Midbrain (tissue), 1 donor: ENCODE data around the gene FBXW5.
A peak's percentile ranks its signal among the peaks of the same experiment; 100 is the strongest.

ENCODE experiments used
- DNase-seq: peaks from one replicate; lab custom pipeline; 2025; lab: John Stamatoyannopoulos, UW

FBXW5 gene

DNA sequence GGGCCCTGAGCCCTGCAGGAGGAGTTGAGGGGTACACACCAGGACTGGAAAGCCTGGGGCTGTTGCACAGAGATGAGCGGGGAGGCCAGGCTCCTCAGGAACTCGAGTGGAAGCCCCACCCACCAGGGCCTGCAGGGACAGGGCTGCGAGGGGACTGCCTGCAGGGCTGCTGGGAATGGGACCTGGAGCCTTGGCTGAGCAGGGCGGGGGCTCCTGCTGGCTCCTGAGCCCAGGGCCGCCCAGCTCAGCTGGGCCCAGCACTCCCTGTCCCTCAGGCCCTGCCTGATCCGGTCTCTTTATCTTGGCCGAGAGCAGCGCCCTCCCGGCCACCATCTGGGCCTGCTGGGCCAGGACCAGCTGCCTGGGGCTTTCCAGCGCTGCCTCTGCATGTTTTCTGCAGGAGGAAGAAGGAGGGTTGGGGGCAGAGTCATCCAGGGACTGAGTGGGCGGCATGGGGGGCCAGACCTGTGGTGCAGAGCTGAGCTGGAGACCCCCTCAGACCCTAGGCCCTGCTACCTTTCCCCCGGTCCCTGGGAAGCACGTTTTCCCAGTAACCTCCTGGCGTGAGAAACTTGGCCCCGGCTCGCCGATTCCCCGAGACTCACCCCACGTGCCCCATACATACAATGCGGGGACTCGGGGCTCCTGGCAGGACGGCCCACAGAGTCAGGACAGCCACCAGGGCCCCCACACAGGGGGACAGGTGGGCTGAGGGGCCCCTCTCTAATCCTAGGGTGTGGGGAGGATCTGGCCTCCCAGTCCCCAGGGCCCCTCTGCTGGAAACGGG is 16.9 kb upstream of the FBXW5 start:
- peak; percentile 32 for DNase-seq

DNA sequence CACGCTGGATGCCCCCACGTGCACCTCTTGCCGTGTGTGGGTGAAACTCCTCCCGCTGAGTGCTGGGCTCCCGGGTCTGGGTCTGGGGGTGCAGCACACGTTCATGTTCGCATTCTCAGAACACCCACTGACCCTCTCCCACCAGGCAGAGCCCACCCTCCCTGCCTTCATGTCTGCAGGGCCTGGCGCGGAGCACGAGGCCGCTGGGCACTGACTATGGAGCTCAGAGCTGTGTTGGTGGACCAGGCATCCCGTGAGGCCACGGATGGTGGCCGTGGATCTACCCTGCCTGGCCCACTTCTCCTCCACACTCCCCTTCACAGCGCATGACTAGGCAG is 16.4 kb upstream of the FBXW5 start:
- DNase-seq: no peak

DNA sequence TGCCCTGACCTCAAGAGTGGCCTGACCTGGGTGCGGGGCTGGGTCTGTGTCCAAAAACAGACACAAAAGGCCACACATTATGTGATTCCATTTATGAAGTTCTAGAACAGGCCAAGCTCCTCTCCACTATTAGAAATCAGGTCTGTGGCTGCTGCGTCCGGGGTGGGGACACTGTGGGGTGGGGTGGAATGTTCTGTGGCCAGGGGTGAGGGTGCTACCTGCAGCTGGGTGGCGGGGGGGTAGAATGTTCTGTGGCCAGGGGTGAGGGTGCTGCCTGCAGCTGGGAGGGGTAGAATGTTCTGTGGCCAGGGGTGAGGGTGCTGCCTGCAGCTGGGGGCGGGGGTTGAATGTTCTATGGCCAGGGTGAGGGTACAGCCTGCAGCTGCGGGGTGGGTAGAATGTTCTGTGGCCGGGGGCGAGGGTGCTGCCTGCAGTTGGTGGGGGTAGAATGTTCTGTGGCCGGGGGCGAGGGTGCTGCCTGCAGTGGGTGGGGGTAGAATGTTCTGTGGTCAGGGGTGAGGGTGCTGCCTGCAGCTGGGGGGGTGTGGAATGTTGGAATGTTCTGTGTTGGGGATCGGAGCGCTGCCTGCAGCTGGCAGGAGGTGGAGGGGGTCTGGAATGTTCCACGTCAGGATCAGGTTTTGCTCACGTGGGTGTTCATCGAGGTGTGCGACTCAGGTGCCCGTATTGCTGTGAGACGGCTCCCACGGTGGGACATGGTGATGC is 15.8 kb upstream of the FBXW5 start:
- DNase-seq: no peak

DNA sequence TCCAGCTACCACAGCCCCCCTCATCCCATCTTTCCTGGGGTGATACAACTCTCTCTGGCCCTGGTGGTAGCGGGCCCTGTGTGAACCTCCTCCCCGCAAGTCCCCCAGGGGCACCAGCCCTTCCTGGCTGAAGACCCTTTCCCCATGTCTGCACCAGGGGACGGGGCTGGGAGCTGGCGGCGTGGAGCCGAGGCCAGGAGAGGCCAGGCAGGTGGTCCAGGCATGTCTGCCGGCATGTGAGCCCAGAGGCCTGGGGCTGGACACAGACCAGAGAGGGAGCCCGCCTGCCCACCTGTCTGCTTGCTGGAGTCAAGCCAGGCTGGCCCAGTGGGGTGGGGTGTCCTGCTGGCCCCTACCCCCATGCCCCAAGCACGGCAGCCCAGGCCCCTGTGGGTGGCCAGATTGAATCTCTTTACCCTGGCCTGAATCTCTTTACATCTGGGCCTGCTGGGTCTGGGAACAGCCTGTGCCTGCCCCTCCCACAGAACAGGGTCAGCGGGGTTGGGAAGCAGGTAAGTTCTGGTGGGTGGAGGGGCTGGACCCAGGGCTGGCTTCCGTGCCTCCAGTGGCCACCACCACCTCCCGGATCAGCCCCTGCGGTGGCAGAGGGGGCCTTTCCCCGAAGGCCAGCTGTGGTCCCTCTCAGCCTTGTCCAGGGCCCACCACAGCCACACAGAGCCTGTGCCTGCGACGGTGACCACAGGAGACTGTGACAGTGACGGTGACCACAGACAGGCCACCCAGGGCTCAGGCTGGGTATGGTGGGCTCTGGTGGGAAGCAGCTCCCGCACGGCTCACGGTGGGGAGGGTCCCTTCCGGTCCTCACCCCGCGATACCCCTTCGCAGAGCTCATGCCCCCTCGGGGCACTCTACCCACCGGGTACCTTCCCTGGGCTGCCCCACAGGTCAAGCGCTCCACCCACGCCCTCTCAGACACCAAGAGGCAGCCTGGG is 14.6 kb upstream of the FBXW5 start:
- DNase-seq: no peak

DNA sequence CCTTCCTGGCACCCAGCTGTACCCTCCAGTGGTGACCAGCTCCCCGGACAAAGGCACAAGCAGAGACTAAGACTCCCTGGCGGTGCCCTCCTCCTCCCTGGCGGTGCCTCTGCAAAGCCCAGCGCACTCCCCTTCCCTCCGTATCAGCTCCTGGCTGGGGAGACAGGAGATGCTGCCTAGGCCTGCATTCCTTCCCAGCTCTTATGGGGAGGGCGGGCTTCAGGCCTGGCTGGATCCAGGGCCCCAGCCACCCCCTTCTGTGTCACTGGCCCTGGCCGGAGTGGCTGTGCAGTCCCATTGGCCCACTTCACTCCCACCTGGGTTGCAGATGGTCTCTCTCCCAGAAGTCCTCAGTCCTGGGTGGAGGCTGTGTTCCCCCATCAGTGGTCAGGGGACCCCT is 13.9 kb upstream of the FBXW5 start:
- DNase-seq: no peak

DNA sequence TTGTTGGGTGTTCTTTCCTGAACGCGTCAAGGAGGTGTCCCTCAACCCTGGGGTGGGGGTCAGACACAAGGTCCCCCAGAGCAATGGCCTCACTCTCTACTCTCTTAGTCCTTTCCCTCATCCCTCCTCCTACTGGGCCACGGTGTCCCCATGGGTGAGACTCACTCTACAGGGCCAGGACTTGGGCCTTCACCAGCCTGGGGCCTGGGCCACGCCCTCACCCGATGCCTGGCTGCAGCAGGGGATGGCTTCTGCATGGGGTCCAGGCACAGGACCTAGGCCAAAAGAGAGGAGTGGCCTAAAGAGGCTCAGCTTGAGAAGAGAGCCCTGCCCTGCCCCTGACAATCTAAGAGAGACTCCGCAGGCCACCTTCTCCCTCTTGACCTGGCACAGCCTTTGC is 13.4 kb upstream of the FBXW5 start:
- DNase-seq: no peak

DNA sequence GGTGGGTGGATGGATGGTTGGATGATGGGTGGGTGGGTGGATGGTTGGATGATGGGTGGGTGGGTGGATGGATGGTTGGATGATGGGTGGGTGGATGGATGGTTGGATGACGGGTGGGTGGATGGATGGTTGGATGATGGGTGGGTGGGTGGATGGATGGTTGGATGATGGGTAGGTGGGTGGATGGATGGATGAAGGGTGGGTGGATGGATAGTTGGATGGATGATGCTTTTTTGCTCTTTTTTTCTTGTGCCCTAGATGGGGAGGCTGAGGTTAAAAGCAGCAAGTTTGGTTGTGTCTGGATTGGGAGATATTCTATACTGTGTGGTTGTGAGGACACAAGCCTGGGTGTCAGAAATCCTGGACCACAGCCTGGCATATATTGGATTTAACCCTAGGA is 12.9 kb upstream of the FBXW5 start:
- no peak for DNase-seq

DNA sequence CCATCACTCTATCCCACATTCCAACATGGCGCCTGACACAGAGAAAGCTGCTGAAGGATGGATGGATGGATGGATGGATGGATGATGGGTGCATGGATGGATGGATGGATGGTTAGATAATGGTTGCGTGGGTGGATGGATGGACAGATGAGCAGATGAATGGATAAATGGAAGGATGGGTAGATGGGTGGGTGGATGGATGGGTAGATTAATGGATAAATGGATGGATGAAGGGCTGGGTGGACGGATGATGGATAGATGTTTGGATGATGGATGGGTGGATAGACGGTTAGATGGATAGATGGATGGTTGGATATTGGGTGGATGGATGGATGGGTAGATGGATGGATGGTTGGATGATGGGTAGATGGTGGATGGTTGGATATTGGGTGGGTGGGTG is 12.1 kb upstream of the FBXW5 start:
- no peak for DNase-seq

DNA sequence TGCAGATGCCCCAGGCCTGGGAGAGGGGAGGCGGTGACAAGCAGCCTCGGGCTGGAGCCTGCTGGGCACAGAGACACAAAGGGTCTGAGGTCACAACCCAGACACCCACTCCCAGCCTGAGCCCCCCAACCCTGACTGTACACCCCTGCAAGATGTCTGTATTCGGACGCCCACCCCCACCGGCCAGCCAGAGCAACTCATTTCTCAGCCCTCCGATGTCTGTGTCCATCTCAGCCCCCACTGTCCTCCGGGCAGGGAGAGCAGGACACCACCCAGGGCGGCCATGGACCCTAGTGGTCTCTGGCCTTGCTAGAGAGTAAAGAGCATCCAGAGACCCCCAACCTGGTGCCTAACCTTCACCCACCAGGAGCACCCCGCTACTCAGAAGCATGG is 11.4 kb upstream of the FBXW5 start:
- no peak for DNase-seq

DNA sequence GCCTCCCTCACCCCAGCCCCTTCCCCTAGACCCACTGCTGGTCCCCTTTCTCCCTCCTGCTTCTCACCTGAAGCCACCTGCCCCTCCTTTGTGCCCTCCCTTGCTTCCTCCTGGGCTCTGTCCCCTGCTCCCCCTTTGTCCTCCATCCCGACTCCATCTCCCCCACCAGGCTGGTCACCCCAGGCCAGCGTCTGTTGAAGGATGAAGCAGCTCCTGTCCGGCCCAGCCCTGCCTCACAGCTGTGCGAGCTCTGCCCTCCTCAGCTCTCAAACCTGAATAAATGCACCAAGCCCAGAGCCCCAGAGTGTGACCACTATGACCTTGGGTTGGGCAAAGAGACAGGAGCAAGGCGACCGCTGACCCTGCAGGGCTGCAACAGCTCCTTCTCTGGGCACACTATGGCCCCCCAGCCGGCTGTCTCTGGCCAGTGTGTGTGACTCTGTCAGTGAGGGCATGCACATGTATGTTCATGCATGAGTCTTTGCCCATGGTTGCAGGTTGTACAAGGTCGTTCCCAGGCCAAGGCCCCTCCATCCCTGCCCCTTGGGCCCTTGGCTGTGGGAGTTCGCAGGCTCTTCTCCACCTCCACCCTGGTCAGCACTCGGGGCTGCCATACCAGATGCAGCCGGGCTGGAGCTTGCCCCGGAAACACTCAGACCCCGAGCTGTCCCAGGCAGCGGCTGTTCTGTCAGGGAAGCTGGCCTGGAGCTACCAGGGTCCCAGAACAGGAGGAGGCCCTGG is 10.8 kb upstream of the FBXW5 start:
- DNase-seq: no peak

DNA sequence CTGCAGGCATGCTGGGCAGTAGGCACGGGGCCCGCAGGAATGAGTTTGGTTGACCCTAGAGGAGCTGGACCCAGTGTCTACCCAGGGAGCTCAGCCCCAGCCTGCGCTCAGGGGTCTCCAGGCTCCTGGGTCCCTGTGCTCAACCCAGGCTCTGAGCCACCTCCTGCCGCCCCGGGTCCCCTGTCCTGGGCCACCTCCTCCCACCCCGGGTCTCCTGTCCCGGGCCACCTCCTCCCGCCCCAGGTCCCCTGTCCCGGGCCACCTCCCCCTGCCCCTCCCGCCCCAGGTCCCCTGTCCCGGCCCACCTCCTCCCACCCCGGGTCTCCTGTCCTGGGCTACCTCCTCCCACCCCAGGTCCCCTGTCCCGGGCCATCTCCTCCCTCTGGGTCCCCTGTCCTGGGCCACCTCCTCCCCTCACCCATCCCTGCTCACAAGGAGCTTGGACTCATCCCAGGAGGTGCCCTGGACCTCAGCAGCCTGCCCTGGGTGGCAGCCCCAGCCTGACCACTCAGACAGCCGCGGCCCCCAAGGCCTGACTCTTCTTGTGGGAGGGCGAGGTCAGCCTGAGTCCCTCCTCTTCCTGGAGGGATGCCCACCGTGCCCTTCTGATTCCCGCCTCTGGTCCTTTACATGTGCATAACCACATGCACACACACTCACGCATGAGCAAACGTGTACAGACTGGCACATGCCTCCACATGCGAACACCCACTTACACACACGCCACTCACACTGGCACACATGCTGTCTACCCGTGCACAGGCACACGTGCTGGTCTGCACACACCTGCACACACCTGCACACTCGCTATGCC is 9.9 kb upstream of the FBXW5 start:
- no peak for DNase-seq

DNA sequence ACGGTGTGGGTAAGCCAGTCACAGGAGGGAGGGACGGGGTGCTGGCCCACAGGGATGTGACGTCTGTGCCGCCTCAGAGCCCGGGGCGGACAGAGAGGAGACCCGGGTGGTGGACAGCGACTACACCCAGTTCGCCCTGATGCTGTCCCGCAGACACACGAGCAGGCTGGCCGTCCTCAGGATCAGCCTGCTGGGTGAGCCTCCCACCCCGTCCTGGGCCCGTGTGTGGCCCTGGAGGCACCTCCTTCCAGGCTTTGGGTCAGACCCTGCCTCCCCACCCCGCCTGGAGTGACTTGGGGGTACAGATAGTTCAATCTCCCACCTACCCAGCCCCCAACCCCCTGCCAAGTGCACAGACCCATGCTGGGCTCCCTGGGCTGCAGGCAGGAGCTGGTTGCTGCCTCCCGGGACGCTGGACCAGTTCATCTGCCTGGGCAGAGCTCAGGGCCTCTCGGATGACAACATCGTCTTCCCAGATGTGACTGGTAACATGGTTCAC is 9.3 kb upstream of the FBXW5 start:
- DNase-seq: no peak

DNA sequence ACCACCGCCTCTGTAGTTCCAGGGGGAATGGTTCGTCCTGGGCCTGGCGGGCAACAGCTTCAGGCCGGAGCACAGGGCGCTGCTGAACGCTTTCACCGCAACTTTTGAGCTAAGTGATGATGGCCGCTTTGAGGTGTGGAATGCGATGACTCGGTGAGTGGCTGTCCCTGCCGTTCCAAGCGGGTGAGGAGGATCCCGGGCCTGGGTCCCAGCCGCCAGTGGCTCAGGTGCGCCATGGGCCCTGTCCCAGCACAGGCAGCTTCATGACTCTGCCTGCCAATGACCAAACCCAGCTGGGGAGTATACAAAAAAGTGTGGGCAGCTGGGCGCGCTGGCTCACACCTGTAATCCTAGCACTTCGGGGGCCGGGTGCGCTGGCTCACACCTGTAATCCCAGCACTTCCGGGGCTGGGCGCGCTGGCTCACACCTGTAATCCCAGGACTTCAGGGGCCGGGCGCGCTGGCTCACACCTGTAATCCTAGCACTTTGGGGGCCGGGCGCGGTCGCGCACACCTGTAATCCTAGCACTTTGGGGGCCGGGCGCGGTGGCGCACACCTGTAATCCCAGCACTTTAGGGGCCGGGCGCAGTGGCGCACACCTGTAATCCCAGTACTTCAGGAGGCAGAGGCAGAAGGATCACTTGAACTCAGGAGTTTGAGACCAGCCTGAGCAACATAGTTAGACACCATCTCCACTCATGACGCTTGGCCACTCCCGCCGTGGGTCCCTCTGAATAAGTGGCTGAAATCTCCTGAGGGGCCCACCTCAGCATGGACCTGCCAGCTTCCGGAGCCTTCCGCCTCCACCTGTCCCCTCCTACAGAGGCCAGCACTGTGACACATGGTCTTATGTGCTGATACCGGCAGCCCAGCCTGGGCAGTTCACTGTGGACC is 8.6 kb upstream of the FBXW5 start:
- no peak for DNase-seq

DNA sequence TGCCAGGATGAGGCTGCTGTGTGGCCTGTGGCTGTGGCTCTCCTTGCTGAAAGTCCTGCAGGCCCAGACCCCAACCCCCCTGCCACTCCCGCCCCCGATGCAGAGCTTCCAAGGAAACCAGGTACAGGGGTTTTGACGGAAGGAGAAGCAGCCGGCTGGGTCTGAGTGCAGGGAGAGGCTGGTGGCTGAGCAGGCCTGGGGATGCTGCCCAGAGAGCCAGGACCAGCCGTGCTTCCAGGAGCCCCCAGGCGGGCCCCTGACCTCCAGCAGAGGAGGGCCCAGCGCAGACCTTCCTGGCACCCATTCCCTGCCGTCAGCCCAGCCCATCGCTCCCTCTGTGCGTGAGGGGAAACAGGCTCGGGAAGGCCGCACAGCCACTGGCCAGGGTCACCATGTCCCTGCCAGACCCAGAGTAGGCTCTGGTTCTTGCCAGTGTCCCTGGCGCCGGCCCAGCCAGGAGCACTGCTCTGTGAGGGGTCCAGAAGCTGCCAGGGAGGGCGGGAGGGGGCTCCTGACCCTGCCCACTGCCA is 7.8 kb upstream of the FBXW5 start:
- peak; percentile 63 for DNase-seq

DNA sequence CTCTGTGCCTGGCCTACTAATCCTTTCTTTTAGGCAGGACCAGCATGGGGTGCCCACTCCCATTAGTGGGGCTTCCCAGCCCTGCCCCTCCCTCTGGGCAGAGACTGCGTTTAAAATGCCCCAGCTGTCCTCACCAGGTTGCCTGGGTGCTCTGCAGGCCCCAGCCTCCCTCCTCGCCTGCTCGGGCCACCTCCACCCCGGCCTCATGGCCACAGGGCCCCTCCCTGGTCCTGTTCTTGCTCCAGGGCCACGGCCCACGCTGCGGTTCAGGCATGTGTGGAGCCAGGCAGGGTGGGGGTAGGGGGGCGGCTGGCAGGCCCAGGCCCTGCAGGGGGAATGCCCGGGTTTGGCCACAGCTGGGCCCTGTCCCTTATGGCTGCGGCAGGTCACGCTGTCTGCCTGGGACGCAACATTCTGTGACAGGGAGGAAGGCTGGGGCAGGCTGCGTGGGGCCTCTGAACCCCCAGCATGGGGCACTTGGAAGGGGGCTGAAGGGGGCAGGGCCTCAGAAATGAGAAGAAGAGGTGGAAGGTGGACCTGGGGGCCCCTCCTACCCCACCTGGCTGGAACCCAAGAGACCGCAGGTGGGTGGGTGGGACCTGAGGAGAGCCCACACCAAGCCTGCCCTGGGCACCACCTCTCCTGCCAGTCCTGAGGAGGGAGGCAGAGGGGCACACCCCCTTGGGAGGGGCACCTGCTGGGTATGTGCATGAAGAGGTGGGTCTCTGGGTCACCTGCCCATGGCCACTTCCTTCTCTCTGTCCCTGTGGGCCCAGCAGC is 7.2 kb upstream of the FBXW5 start, which contains the start of gene LCN12:
TSS of gene LCN12 (plus strand) at position 733 of the 780 bp plus-strand sequence. CDS start 55 bp downstream, outside the sequence.
- no peak for DNase-seq

DNA sequence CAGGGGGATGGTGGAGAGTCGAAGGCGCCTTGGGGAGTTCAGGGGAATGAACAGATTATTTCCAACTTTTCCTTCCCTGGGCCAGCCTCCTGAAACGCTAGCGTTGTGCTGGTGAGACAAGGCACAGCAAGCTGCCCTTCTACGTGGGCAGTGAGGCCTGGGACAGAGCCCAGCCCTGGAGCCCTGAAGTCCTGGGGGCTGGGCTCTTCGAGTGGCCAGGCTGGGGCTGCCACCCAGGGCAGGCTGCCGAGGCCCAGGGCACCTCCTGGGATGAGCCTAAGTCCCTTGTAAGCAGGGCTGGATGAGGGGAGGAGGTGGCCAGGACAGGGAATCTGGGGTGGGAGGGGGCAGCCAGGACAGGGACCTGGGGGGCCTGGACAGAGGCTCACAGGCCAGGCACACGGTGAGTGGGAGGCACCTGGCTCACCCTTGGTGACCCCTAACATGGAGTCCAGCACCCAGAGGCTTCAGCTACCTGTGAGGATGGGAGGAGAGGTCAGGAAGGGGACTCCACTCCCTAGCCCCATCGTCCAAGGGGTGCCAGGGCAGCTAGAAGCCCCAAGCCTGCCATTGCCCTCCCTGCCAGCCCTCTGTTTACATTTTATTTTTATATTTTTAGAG is 6.2 kb upstream of the FBXW5 start:
- DNase-seq: no peak

DNA sequence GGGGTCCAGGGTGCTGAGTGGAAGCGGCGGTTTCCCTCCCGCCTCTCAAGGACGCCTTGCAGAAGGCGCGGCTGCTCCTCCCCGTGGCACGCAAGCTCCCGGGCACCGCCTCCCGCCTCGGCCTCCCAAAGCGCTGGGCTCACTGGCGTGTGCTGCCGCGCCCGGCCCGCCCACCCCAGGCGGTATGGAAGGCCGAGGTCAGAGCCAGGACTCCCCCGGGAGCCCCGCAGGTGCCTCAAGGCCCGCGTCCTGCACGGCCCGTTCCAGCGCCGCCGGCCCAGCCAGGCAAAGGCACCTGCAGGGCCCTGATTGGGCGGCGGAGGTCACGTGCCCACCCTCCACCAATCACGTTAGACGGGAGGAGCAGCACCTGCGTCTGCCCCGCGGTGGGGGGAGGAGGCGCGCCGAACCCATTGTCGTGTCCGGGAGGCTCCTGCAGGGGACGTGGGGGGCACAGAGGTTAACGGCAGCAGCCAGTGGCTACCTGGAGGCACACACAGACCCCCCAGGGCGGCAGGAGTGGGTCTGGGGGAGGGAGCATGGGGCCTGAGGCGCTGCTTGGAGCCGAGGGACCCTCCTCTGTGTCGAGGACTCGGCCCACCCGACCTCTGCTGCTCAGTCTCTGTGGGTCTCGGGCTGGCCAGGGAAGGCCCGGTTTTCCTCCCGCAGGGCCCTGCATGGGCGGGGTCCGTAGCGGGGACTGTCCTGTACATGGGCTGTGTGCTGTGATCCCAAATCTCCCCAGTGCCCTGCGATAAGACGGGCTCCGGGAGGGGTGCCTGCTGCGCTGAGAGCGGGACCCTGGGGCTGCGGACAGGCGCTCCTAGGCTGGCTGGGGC is 5.5 kb upstream of the FBXW5 start:
- DNase-seq: peak; percentile 95
